Skin epidermis (tissue), 12 donors: ENCODE measurements around the gene GRIK4.
"Not testable (repeated sequence)": the region's sequence is repeated elsewhere in the genome, so short reads cannot be mapped to it uniquely, and the experiment has no call there.

Experiments used
- H3K27ac ChIP-seq, 21 experiments: fragments of 200-600 bp; sonication (generic) in 11 of 21; one replicate each; pipeline ENCODE4 v1.5.0; 2020; ENCODE audit warnings: mild to moderate bottlenecking in 3 of 21, inconsistent platforms in 2 of 21, moderate library complexity in 2 of 21
- H3K4me3 ChIP-seq, 7 experiments: fragments of 200-600 bp; sonication (generic) in 2 of 7; one replicate each; pipeline ENCODE4 v1.5.0; 2020; ENCODE audit warnings: inconsistent platforms in 2 of 7, mild to moderate bottlenecking in 2 of 7, moderate library complexity in 1 of 7

GRIK4 gene

DNA sequence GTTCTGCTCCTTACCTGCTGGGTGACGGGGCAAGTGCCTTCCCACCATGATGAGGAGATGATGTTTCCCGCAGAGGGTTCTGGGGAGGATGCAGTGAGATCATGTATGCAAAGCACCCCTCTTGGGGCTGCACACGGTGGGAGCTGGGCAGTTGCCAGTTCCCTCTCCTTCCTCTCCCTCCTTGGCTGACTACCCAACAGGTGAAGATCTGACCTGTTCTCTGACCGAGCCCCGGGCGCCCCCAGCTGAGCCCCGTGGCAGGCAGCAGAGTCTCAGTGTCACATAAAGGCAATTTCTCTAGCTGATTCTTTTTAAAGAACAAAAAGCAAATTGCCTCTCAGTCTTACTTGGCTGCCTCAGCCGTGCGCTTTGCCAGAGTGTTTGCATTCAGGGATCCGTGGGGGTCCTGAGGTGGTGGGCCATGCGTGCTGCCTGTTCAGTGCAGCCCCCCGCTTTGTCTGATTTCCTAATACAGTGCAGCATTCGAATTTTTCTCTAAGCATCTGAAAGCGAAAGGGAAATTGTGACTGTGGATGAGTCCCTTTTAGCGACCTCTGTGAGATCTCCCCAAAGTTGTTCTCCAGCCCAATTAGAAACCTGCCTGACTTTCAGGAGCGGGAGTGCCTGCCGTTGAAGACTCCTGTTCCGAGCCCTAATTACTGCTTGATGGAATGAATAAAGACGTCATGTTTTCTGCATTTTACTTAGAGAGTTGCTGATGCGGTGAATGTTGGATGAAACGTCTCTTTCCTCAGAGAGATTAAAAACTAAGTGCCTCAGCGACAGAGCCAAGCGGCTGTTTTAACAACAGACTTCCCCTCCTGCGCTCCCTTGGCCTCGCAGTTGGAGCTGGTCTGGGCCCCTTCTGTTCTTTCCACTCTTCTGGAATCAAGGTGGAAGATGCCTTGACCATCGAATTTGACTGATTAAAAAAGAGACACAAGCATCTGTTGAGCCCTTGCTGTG, 86.0 kb downstream of the GRIK4 start:
- Histone ChIP-seq H3K27ac (no peak overlapping the region), H3K4me3 (no peak overlapping the region)

DNA sequence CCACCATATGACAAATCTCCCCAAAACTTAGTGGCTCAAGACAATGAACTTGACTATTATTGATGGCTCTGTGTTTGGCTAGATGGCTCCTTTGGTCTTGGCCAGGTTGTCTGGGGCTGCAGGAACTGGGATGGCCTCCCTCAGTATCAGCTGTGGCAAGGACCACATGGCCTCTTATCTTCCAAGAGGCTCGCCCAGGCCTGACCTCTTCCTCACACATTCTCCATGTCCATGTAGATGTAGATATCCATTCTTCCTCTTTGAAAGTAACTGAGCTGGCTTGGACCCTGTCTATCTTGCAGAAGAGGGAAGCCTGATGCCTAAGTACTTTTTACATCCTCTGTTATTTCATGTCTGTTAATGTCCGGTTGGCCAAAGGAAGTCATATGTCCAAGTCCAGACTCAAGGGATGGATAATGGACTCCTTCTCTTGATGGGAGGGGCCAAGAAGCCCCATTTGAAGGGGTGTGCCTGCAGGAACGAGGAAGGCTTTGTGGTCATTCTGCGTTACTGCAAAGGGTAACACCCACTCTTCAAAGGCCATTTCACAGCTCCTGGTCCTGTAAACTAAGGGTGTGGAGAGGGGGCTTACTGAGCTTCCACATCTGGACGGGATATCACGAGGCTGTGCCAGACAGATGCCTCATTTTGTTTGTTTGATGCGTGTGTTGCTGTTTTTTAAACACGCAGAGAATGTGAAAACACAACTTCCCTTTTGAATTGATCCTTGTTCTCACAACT, 87.1 kb downstream of the GRIK4 start:
- Histone ChIP-seq H3K4me3 (no peak overlapping the region), H3K27ac (no peak overlapping the region)

- Histone ChIP-seq H3K27ac (no peak overlapping the region), H3K4me3 (no peak overlapping the region)
Measured at GRCh38 chr11:120599816-120600420, 88.4 kb downstream of the GRIK4 start.

DNA sequence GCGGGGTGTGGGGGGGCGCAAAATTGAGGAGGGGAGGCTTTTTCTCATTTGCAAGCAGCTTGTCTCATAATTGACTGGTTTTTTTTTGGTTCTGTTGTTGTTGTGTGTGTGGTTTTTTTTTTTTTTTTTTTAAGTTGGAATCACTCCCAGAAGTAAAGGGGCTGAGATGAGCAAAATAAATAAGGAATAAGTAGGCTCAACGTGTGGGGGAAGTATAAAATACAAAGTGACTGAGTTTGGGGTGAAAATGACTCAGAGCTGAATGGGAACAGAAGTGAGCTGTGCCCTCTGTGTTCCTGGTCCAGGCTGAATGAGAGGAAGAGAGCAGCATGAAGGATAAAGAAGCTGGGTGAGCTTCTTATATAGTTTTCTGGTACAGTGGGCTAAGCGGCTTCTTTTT, 90.0 kb downstream of the GRIK4 start:
- H3K4me3 ChIP-seq, result no peak overlapping the region
- H3K27ac ChIP-seq, result no peak overlapping the region

GRCh38 chr11:120603071-120603470, 91.5 kb downstream of the GRIK4 start:
- H3K27ac ChIP-seq, result no peak overlapping the region
- H3K4me3 ChIP-seq, result no peak overlapping the region

GRCh38 chr11:120605469-120605868, 93.9 kb downstream of the GRIK4 start:
- Histone ChIP-seq H3K4me3 (no peak overlapping the region), H3K27ac (no peak overlapping the region)

DNA sequence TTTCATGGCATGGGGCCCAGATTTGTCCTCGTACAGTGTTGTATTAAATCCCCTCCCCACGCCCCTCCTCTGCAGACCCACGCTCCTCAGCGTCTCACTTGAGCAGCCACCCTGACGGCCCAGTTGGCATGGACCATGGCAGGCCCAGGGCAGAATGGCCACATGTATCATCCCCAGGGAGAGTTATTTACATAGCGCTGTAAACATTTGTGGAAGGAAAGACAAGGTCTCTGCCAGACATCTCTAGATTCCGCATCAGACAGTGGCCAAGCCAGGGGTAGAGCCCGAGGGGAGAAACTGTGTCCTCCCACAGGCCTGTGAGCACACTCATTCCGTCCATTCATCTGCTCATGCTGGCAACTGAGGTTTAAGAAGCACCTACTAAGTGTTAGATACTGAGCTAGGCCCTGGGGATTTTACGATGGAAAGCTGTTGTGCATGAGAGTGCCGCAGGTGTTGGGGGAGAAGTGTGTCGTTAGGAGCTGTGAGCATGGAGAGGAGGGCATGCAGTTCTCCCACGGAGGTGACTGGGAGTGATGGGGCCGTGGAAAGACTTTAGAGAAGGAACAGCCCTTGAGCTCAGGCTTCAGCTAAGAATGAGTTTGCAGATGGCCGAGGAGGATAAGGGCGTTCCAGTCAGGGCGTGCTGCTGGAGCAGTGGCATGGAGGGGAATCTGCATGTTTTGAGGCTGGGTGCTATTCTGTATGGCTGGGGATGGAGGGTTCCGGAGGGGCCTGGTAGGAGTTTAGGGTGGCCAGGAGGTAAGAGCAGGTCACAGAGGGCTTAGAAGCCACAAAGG, 94.9 kb downstream of the GRIK4 start:
- no peak overlapping the region for H3K27ac ChIP-seq
- H3K4me3 ChIP-seq, result no peak overlapping the region

GRCh38 chr11:120608061-120608460, 96.5 kb downstream of the GRIK4 start:
- H3K4me3 ChIP-seq, result no peak overlapping the region
- H3K27ac ChIP-seq, result no peak overlapping the region

DNA sequence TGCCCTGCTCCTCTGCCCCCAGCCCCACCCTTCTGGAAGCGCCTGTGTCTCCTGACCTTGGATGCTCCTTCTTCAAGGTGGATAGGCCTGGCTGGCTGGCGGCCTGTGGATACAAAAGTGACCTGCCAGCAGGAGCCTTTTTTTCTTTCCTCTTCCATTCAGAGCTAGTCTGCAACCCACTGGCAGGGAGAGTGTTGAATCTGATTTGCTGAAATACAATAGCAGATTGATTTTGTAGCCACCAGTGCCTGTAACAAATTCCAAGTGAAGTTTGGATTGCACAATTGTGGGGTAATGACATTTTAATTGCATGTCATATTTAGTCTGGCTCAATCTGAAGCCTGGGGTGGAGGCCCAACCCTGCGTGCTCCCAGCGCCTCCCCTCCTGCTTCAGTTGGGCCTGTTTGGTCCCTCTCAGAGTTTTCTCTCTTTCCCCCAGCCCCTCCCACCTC, 97.2 kb downstream of the GRIK4 start:
- Histone ChIP-seq H3K27ac (no peak overlapping the region), H3K4me3 (no peak overlapping the region)

- Histone ChIP-seq H3K4me3 (no peak overlapping the region), H3K27ac (no peak overlapping the region)
Measured at GRCh38 chr11:120610111-120610510, 98.6 kb downstream of the GRIK4 start.

DNA sequence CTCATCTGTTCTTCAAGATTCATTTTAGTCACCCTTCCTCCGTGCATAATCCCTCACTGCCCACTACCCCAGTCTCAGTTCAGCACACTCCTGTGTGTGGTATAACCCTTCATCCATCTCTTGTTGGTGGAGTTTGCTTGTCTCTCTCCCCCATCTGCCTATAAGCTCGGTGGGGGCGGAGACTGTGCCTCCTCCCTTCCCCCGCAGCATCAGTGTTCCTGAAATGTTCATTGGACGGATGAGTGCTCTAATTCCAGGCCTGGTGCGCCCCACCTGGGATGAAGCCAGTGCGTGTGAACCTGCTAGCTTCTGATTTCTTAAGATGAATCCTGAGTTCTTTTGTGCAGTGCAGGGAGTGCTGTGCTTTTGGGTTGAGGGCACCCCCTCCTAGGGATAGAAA, 100.0 kb downstream of the GRIK4 start:
- Histone ChIP-seq H3K4me3 (no peak overlapping the region), H3K27ac (no peak overlapping the region)

DNA sequence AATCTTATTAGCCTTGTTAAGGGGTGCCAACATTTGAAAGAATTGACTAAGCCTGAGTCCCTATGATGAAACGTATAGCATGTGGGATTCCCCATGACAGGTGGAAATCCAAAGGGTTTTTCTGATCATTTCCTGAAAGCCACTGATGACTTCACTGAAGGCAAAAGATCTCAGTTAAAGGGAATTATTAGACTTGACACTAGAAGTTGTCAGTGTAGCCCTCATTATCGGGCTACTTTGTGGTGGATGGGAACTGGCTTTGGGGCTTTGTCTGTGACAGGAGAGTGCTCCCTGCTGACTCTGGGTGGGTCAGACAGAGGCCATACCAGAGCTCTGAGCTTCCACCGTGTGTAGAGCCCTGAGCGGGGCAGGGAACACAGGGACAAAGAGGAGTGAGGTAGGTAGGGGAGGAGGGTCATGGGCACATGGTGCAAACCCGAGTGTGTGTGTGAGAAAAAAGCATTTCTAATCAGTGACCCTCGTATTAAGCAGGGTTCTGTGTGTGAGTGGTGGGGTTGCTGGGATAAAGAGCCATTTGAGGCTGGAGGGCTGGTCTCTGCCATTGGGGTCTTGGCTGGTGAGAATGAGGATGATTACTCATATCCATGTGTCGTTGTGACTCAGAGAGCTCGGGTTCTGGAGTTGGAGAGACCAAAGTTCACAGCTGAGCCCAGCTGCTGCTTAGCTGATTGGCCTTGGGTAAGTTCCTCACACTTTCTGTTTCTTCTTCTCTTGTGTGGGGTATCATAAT, 101.1 kb downstream of the GRIK4 start:
- no peak overlapping the region for H3K27ac ChIP-seq

GRCh38 chr11:120613264-120614226, 102.0 kb downstream of the GRIK4 start:
- H3K27ac ChIP-seq, result no peak overlapping the region

More for the DNA sequence above, 101.1 kb downstream of the GRIK4 start:
- no peak overlapping the region for H3K4me3 ChIP-seq

GRCh38 chr11:120615391-120615790, 103.8 kb downstream of the GRIK4 start:
- Histone ChIP-seq H3K4me3 (no peak overlapping the region), H3K27ac (no peak overlapping the region)

More at GRCh38 chr11:120613264-120614226, 102.0 kb downstream of the GRIK4 start:
- no peak overlapping the region for H3K4me3 ChIP-seq

- Histone ChIP-seq H3K4me3 (no peak overlapping the region), H3K27ac (no peak overlapping the region)
Measured at GRCh38 chr11:120618399-120618798, 106.9 kb downstream of the GRIK4 start.

- H3K4me3 ChIP-seq, result no peak overlapping the region
- H3K27ac ChIP-seq, result peak overlapping the region in 2 of 21 experiments; percentile 9 to 13
Measured at GRCh38 chr11:120622189-120622875, 110.8 kb downstream of the GRIK4 start.

- not testable (repeated sequence) for H3K4me3 ChIP-seq, H3K27ac ChIP-seq
Measured at GRCh38 chr11:120624992-120625391, 113.4 kb downstream of the GRIK4 start.
